A549 (cell line): Measurements from ENCODE around the gene TTLL11.

Experiments used
- HOXA7 ChIP-seq: fragments of 250-450 bp; sonication (Bioruptor Pico); IDR thresholded peaks from 2 replicates; pipeline ENCODE4 v1.5.0; 2020; ENCODE audit warnings: mild to moderate bottlenecking, moderate library complexity
- POLR2A ChIP-seq: IDR thresholded peaks from 2 replicates; pipeline ENCODE4 v1.6.1; 2012; ENCODE audit warnings: mild to moderate bottlenecking, low read length
- TF ChIP-seq, protein P1 (sequence below): fragments of >200 bp; sonication (Bioruptor Twin); formaldehyde crosslinking; IDR thresholded peaks from 3 replicates; pipeline ENCODE4 v1.5.1; 2016
- TF ChIP-seq, protein P2 (sequence below): IDR thresholded peaks from 2 replicates; pipeline ENCODE4 v1.6.1; 2012

DNA sequence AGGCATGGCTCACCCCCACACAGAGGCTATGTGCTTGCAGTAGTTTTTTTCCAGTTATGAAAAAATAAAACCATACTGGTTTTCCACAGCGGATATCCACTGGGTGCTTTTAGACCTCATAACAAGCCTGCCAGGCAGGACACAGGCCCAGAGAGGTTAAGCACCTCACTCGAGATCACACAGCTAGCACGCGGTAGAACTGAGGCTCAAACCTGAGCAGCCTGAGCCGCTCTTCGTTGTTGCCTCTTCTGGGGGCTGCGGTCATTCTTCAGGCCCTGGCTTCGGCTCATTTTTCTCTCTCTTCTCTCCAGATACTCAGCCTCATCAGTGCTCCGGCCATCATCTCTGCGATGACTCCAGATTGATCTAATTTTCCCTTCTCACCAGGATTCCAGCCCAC is 196.0 kb downstream of the TTLL11 start:
- TF ChIP-seq POLR2A (no peak), HOXA7 (no peak)
- TF ChIP-seq, protein P1, sequence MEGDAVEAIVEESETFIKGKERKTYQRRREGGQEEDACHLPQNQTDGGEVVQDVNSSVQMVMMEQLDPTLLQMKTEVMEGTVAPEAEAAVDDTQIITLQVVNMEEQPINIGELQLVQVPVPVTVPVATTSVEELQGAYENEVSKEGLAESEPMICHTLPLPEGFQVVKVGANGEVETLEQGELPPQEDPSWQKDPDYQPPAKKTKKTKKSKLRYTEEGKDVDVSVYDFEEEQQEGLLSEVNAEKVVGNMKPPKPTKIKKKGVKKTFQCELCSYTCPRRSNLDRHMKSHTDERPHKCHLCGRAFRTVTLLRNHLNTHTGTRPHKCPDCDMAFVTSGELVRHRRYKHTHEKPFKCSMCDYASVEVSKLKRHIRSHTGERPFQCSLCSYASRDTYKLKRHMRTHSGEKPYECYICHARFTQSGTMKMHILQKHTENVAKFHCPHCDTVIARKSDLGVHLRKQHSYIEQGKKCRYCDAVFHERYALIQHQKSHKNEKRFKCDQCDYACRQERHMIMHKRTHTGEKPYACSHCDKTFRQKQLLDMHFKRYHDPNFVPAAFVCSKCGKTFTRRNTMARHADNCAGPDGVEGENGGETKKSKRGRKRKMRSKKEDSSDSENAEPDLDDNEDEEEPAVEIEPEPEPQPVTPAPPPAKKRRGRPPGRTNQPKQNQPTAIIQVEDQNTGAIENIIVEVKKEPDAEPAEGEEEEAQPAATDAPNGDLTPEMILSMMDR, result no peak
- TF ChIP-seq, protein P2, sequence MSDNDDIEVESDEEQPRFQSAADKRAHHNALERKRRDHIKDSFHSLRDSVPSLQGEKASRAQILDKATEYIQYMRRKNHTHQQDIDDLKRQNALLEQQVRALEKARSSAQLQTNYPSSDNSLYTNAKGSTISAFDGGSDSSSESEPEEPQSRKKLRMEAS, result no peak
